ENCODE measurements around the gene POLR3GL.
"Not testable (repeated sequence)": the region's sequence is repeated elsewhere in the genome, so short reads cannot be mapped to it uniquely, and the experiment has no call there.

Gene POLR3GL

GRCh38 chr1:146021622-146022402 lies 57.3 kb downstream of the POLR3GL start, which contains the start of gene HJV:
Gene HJV, minus strand, starts transcription at chr1:146021735. Its CDS starts 1,504 bp downstream, at chr1:146020231.
- DNase-seq, result no peak

- DNase-seq, result no peak
Measured at GRCh38 chr1:146022403-146023127, 58.1 kb downstream of the POLR3GL start.

- DNase-seq, result not testable (repeated sequence)
Measured at GRCh38 chr1:146025787-146026495, 61.5 kb downstream of the POLR3GL start.

GRCh38 chr1:146026650-146027049 lies 62.2 kb downstream of the POLR3GL start:
- DNase-seq, result not testable (repeated sequence)

Measured in activated naive CD4-positive, alpha-beta T cell (primary cell).